DND-41 (cell line): Measurements from ENCODE around the gene PDHB.
A peak's percentile ranks its signal among the peaks of the same experiment; 100 is the strongest.

Experiments used
- ATAC-seq: fragments of 200-7000 bp; cut with Tn5 transposase; 3 replicates; pipeline ENCODE4 v1.9.1; 2021; ENCODE audit warnings: low read depth; ENCODE audit not compliant: insufficient read depth
- DNase-seq: peaks from one replicate; pipeline ENCODE4 v3.0.0-alpha.2; 2020
- H2AFZ ChIP-seq: 2 replicates; pipeline ENCODE4 v1.6.0; 2012; ENCODE audit warnings: low read depth, low read length
- H3K27ac ChIP-seq: 2 replicates; pipeline ENCODE4 v1.5.1; 2012; ENCODE audit warnings: low read length, inconsistent platforms
- H3K27me3 ChIP-seq: fragments of 200-600 bp; sonication (generic); 2 replicates; pipeline ENCODE4 v1.6.0; 2012; ENCODE audit warnings: low read length, mild to moderate bottlenecking, inconsistent platforms; ENCODE audit not compliant: insufficient read depth, poor library complexity
- H3K36me3 ChIP-seq: 2 replicates; pipeline ENCODE4 v1.5.1; 2012; ENCODE audit warnings: low read length, inconsistent platforms; ENCODE audit not compliant: insufficient read depth
- H3K4me1 ChIP-seq: 2 replicates; pipeline ENCODE4 v1.5.1; 2012; ENCODE audit warnings: mild to moderate bottlenecking, low read length; ENCODE audit not compliant: insufficient read depth
- H3K4me2 ChIP-seq: 2 replicates; pipeline ENCODE4 v1.6.0; 2012; ENCODE audit warnings: mild to moderate bottlenecking, moderate library complexity, low read length, inconsistent platforms; ENCODE audit not compliant: insufficient read depth
- H3K4me3 ChIP-seq, 2 experiments: fragments of 200-600 bp in 1 of 2; shearing (Covaris generic) in 1 of 2; 2 replicates each; pipeline ENCODE4 v1.5.1; 2012 to 2016; ENCODE audit warnings: inconsistent platforms in 2 of 2, low read length in 2 of 2, mild to moderate bottlenecking in 2 of 2, low read depth in 1 of 2, moderate library complexity in 1 of 2
- H3K79me2 ChIP-seq: 2 replicates; pipeline ENCODE4 v1.6.0; 2012; ENCODE audit warnings: low read length, inconsistent platforms; ENCODE audit not compliant: insufficient read depth
- H3K9ac ChIP-seq: 2 replicates; pipeline ENCODE4 v1.6.0; 2012; ENCODE audit warnings: low read depth, mild to moderate bottlenecking, inconsistent platforms, low read length, moderate library complexity
- H3K9me3 ChIP-seq: 2 replicates; pipeline ENCODE4 v1.5.1; 2012; ENCODE audit warnings: low read length, moderate library complexity, mild to moderate bottlenecking, inconsistent platforms; ENCODE audit not compliant: insufficient read depth, severe bottlenecking
- H4K20me1 ChIP-seq: 2 replicates; pipeline ENCODE4 v1.6.0; 2012; ENCODE audit warnings: low read length; ENCODE audit not compliant: insufficient read depth
- EZH2 ChIP-seq: IDR thresholded peaks from 3 replicates; pipeline ENCODE4 v1.6.1; 2012; ENCODE audit warnings: borderline replicate concordance, low read depth, mild to moderate bottlenecking, moderate library complexity, low read length, inconsistent platforms; ENCODE audit not compliant: severe bottlenecking
- TF ChIP-seq, protein P1 (sequence below): IDR thresholded peaks from 2 replicates; pipeline ENCODE4 v1.5.1; 2012; ENCODE audit warnings: borderline replicate concordance, low read length, moderate library complexity, mild to moderate bottlenecking; ENCODE audit not compliant: poor library complexity, severe bottlenecking; ENCODE audit errors: extremely low read depth

Gene PDHB

DNA sequence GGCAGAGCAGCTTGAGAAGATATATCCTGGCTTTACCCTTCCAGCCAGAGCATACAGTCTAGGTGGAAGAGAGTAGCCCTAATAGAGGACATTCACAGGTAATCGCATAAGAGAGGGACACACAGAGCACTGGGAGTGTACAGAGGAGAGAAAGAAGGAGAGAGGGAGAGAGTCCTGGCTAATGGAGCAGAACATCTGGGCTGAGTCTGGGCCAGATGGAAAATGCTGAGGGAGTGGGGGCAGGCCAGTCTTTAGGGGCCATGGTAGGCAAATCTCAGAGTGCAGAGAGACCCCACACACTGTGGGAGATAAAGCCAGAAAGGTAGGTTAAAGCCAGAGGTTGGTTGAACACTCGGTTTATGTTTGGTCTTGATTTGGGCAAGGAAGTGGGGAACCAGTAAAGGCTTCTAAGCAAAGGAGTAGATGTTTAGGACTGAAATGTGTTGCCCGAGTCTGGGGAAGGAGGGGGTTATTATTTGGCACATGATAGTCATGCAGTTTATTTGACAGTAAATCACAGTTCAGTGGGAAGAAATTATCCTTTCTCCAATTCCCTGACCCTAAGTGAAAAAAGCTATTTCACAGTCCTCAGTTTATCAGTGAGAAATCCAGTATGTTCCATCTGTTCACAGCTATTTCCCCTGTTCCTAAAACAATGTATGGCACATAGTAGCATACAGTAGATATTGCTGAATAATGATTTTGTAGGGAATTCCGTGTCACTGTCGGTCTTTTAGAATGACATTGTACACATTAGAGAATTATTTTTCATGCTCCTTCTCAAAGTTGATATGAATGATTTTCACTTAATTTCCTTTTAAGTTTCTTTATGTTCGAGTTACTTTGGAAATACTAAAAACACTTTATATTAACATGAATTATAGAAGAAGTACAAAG, 45.7 kb downstream of the PDHB start:
- no peak overlapping the region for H2AFZ ChIP-seq
- ATAC-seq (no peak), DNase-seq (no peak)
- no peak overlapping the region for H3K4me3 ChIP-seq
- no peaks in the 10 kb centered on the region for H3K27me3 ChIP-seq
- no peak overlapping the region for H3K4me2 ChIP-seq
- H3K9ac ChIP-seq = no peak overlapping the region
- peaks cover 13% of the 10 kb centered on the region; the same call in 1 of the 2 replicates for H4K20me1 ChIP-seq
- no peaks in the 10 kb centered on the region for H3K4me1 ChIP-seq
- no peaks in the 10 kb centered on the region for H3K9me3 ChIP-seq
- H3K27ac ChIP-seq = no peak overlapping the region
- H3K79me2 ChIP-seq = peaks cover 19% of the 10 kb centered on the region; the same call in 1 of the 2 replicates
- peaks cover 77% of the 10 kb centered on the region for H3K36me3 ChIP-seq
- TF ChIP-seq EZH2 = no peak
- TF ChIP-seq, protein P1, sequence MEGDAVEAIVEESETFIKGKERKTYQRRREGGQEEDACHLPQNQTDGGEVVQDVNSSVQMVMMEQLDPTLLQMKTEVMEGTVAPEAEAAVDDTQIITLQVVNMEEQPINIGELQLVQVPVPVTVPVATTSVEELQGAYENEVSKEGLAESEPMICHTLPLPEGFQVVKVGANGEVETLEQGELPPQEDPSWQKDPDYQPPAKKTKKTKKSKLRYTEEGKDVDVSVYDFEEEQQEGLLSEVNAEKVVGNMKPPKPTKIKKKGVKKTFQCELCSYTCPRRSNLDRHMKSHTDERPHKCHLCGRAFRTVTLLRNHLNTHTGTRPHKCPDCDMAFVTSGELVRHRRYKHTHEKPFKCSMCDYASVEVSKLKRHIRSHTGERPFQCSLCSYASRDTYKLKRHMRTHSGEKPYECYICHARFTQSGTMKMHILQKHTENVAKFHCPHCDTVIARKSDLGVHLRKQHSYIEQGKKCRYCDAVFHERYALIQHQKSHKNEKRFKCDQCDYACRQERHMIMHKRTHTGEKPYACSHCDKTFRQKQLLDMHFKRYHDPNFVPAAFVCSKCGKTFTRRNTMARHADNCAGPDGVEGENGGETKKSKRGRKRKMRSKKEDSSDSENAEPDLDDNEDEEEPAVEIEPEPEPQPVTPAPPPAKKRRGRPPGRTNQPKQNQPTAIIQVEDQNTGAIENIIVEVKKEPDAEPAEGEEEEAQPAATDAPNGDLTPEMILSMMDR = no peak

DNA sequence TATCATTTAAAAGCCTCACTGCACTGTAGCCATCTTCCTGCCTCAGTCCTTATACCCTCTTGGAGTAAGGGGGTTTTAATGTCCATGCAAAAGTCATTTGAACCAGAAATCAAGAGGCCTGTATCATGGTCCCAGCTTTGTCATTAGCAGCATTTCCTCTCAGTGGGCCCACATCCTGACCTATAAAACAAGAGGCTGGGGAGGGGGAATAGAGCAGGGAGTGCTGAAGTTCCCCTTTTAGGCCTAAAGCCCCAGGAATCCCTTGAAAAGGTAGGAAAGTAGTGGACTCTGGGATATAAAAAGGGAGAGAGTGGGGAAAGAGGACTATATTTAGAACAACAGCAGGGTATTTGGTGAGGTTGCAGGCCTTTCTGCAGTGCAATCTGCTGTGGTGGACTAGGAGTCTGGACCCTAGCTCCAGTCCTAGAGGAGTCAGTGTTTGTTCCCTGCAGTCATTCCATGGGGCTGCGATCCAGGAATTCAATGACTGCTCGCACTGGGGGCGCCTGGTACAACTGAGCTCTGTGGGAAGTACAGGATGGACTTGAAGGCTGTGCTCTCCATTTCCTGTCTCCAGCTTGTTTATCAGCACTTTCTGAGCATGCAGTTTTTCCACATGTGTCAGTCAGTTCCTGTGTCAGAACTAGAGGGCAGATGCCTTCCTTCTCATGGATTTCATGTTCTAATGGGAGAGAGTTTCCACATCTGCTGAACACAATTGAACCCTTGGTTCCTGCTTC, 46.8 kb downstream of the PDHB start:
- peak overlapping the region; percentile 42 for H3K27ac ChIP-seq
- H4K20me1 ChIP-seq = peaks cover 13% of the 10 kb centered on the region; the same call in 1 of the 2 replicates
- no peak overlapping the region for H3K4me2 ChIP-seq
- no peaks in the 10 kb centered on the region for H3K27me3 ChIP-seq
- H3K4me3 ChIP-seq = no peak overlapping the region
- peaks cover 77% of the 10 kb centered on the region for H3K36me3 ChIP-seq
- no peaks in the 10 kb centered on the region for H3K9me3 ChIP-seq
- TF ChIP-seq EZH2 = no peak
- TF ChIP-seq, protein P1 = no peak
- H3K4me1 ChIP-seq = no peaks in the 10 kb centered on the region
- H3K9ac ChIP-seq = no peak overlapping the region
- peaks cover 21% of the 10 kb centered on the region; the same call in 1 of the 2 replicates for H3K79me2 ChIP-seq
- DNase-seq (no peak), ATAC-seq (no peak)
- no peak overlapping the region for H2AFZ ChIP-seq

DNA sequence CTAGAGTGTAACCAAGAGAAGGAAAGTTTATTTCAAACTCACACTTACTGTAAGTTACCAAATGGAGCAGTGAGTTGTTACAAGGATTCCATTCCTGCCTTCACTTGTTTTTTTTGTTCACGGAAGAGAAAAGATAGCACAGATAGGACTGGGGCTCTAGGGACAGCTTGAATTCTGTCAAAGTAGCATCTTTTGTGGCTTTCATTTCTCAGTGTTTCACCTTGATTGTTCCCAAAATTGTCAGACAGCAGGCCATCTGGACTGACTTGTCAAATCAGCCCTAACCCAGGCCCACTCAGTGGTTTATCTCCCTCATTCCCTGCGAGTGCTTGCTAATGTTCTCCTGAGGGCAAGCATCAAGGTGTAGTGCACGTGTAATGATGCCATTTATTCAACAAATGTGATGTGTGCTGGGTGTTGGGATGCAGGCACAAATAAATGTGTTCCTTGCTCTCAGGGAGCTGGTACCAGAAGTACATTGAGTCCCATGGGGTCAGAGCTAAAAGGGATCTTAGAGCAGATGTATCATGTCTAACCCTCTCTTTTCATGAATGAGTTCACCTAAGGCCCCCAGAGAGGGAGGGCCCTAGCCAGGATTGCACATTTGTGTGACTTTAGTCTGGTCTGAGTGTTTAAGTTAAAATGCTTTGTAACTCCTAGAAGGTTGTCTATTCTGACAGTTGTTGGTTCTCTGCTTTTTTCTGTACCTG, 49.1 kb downstream of the PDHB start:
- Histone ChIP-seq H3K36me3 (peaks cover 63% of the 10 kb centered on the region), H2AFZ (no peak overlapping the region), H3K79me2 (peaks cover 30% of the 10 kb centered on the region; the same call in 1 of the 2 replicates), H3K4me2 (no peak overlapping the region), H3K9me3 (no peaks in the 10 kb centered on the region), H4K20me1 (peaks cover 13% of the 10 kb centered on the region; the same call in 1 of the 2 replicates), H3K27me3 (no peaks in the 10 kb centered on the region), H3K4me3 (no peak overlapping the region), H3K9ac (no peak overlapping the region), H3K4me1 (no peaks in the 10 kb centered on the region), H3K27ac (no peak overlapping the region)
- no peak for TF ChIP-seq EZH2
- TF ChIP-seq, protein P1 = no peak
- no peak for ATAC-seq
- DNase-seq = no peak
